Epithelial cell of prostate (primary cell): ENCODE measurements around the gene PARVG.

ENCODE experiments used
- DNase-seq: peaks from one replicate; pipeline ENCODE4 v3.0.0-alpha.2; 2011; ENCODE audit warnings: low read depth, low spot score
- H3K27ac ChIP-seq: fragments of 450-650 bp; 2 replicates; pipeline ENCODE4 v1.5.1; 2017; ENCODE audit warnings: mild to moderate bottlenecking

Gene PARVG

GRCh38 chr22:44256556-44257485 is 76.1 kb downstream of the PARVG start:
- no peak for DNase-seq
- H3K27ac ChIP-seq, result no peak overlapping the region
